Keratinocyte (primary cell): ENCODE results near the gene LMOD1.

Experiments
- CTCF ChIP-seq, 3 experiments: IDR thresholded peaks in 1 of 3; conservative IDR thresholded peaks in 1 of 3; optimal IDR thresholded peaks in 1 of 3; 2 replicates in 2 of 3; 3 replicates in 1 of 3; pipeline versions ENCODE3 to v1.5.1; 2011; ENCODE audit warnings: low read length in 3 of 3, mild to moderate bottlenecking in 3 of 3, moderate library complexity in 2 of 3, control low read depth in 1 of 3, inconsistent platforms in 1 of 3; ENCODE audit not compliant: insufficient read depth in 2 of 3; ENCODE audit errors: extremely low read depth in 1 of 3
- EZH2 ChIP-seq: IDR thresholded peaks from one replicate; pipeline ENCODE4 v1.6.1; 2012; ENCODE audit warnings: inconsistent platforms, mild to moderate bottlenecking, low read length, moderate library complexity

DNA sequence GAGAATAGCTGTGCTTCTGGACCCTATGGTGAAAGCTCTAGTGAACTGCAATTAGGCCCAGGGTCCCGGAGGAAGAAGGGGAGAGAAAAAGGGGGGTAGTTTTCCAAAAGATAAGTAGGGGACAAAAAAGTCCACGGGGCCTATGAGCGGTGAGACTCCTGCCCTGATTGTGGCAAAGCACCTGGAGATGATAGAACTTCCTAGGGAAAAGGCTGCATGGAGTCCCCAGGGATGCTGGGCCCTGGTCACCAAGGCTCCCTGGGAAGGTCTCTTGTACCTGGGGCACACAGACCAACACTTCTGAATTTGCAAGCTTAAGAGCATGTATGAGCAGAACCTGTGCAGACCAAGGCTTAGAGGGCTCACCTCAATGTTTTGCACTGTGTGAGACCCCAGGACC is 63.1 kb downstream of the LMOD1 start:
- TF ChIP-seq CTCF (optimal IDR thresholded peaks at IDR 0.05 in 1 of 3, IDR thresholded peaks at IDR 0.05 in 1 of 3, conservative IDR thresholded peaks at IDR 0.05 in 1 of 3; ENCODE audit: extremely low read depth in 1 of 3, insufficient read depth in 2 of 3, low read length in 3 of 3) (no peak), EZH2 (no peak)
